HFF-Myc (cell line): ENCODE data around the gene CELA3A.

ENCODE experiments used
- DNase-seq: peaks from one replicate; pipeline ENCODE4 v3.0.0-alpha.2; 2011; ENCODE audit warnings: low read depth; ENCODE audit errors: extremely low read depth
- H3K4me3 ChIP-seq: replicated peaks from 2 replicates; pipeline ENCODE4 v1.5.1; 2011; ENCODE audit warnings: low read depth, mild to moderate bottlenecking, control low read depth, low read length
- TF ChIP-seq, protein P1 (sequence below): IDR thresholded peaks from 2 replicates; pipeline ENCODE4 v1.5.1; 2012; ENCODE audit warnings: mild to moderate bottlenecking, low read depth, low read length, control low read depth; ENCODE audit errors: missing control alignments

CELA3A gene

DNA sequence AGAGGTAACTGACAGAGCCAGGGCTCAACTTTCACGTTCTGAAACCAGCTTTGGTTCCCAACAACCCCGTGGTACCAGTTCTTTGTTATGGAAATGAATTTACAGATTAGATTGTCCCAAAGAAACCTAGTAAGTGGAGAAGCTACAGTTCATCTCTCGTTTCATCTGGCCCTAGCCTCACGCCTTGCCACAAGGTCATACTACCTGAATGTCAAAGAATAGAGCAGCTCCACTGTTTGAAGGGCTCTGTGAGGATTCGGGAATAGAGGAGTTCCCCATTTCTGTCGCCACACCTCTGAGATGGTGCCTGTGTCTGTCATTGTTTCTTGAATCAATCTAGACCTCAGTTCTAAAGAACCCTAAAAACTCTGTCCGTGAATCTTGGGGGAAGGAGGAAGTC is 36.1 kb downstream of the CELA3A start:
- TF ChIP-seq, protein P1, sequence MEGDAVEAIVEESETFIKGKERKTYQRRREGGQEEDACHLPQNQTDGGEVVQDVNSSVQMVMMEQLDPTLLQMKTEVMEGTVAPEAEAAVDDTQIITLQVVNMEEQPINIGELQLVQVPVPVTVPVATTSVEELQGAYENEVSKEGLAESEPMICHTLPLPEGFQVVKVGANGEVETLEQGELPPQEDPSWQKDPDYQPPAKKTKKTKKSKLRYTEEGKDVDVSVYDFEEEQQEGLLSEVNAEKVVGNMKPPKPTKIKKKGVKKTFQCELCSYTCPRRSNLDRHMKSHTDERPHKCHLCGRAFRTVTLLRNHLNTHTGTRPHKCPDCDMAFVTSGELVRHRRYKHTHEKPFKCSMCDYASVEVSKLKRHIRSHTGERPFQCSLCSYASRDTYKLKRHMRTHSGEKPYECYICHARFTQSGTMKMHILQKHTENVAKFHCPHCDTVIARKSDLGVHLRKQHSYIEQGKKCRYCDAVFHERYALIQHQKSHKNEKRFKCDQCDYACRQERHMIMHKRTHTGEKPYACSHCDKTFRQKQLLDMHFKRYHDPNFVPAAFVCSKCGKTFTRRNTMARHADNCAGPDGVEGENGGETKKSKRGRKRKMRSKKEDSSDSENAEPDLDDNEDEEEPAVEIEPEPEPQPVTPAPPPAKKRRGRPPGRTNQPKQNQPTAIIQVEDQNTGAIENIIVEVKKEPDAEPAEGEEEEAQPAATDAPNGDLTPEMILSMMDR, result no peak

DNA sequence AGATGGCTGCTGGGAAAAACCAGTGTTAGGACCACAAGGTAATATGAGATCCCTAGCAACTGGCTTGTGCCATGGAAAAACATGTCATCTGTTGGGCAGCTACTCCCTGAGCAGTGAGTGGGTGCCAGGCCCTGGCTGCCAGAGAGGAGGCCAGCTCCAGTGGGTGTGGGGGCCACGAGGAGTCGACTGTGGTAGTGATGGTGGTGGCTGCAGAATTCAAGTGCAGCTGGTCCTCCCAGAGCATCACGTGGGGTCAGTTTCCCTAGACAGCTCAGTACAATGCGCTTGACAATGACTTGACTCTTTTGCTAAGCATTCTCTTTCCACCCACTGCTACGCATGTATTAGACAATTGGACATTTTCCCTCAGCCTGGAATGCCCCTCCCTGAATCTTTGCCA is 36.6 kb downstream of the CELA3A start:
- DNase-seq, result no peak
- TF ChIP-seq, protein P1, result no peak
- no peak overlapping the region for H3K4me3 ChIP-seq

More for the DNA sequence above, 36.1 kb downstream of the CELA3A start:
- DNase-seq, result no peak
- H3K4me3 ChIP-seq, result no peak overlapping the region

DNA sequence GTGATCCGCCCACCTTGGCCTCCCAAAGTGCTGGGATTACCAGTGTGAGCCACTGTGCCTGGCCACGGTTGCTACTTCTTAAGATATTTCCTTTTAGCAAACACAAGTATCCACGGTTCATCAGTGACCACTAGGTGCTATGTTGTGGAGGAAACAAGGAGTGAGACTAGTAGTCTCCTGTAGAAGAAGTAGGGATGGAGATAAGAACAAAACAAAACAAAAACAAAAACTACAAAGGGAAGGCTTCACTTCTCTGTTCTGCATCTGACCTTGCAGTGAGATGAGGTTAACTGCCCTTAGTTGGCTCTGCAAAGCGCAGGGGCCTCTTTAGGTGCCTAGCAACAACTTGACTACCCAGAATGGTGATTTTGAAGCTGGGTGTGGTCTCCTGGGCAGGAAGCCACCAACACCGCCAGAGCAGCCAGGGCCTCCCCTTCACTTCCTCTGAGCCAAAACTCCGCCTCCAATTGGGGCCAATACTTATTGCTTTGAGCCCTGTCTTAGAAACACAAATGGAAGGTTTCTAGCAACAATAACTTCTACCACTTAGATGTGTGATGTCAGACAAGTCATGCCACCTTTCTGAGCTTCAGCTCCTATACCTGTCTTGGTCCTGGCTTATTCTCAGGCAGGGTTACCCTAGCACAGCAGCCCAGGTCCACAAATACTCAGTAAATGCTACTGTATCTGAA is 38.3 kb downstream of the CELA3A start:
- no peak overlapping the region for H3K4me3 ChIP-seq
- TF ChIP-seq, protein P1, result no peak
- DNase-seq, result peak; percentile 74

- DNase-seq, result no peak
- TF ChIP-seq, protein P1, result no peak
- H3K4me3 ChIP-seq, result no peak overlapping the region
Measured at GRCh38 chr1:22040286-22040623, 38.8 kb downstream of the CELA3A start.

GRCh38 chr1:22041505-22041904 is 40.0 kb downstream of the CELA3A start:
- H3K4me3 ChIP-seq, result no peak overlapping the region
- TF ChIP-seq, protein P1, result no peak
- no peak for DNase-seq

GRCh38 chr1:22043198-22043769 is 41.8 kb downstream of the CELA3A start:
- TF ChIP-seq, protein P1, result no peak
- no peak for DNase-seq
- H3K4me3 ChIP-seq, result no peak overlapping the region
